KOPT-K1 (cell line): ENCODE data around the gene ADAMTS16.

ENCODE experiments used
- H3K27ac ChIP-seq: fragments of 200-600 bp; sonication (generic); 2 replicates; pipeline ENCODE4 v1.5.1; 2016; ENCODE audit warnings: antibody characterized with exemption, mild to moderate bottlenecking, low read depth, low read length; ENCODE audit not compliant: poor library complexity, severe bottlenecking
- H3K36me3 ChIP-seq: fragments of 200-600 bp; sonication (generic); 2 replicates; pipeline ENCODE4 v1.5.1; 2017; ENCODE audit warnings: antibody characterized with exemption, mild to moderate bottlenecking, low read length, moderate library complexity; ENCODE audit not compliant: insufficient read depth
- H3K9me3 ChIP-seq: fragments of 200-600 bp; sonication (generic); 2 replicates; pipeline ENCODE4 v1.5.1; 2017; ENCODE audit warnings: antibody characterized with exemption, low read length, mild to moderate bottlenecking; ENCODE audit not compliant: insufficient read depth, poor library complexity, severe bottlenecking

ADAMTS16 gene

DNA sequence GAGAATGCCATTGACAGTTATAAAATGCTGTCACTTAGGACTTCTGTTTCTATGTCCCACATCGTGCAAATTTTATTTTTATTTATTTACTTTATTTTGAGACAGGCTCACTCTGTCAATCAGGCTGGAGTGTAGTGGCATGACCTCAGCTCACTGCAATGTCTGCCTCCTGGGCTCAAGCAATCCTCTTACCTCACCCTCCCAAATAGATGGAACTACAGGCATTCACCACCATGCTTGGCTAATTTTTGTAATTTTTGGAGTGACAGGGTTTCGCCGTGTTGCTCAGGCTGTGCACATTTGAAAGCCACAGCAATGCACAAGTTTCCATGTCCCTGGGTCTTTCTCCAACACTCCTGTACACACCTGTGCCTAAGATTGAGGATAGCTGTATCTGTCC is 51.8 kb downstream of the ADAMTS16 start:
- Histone ChIP-seq H3K27ac (no peak overlapping the region), H3K36me3 (no peaks in the 10 kb centered on the region), H3K9me3 (no peaks in the 10 kb centered on the region)

DNA sequence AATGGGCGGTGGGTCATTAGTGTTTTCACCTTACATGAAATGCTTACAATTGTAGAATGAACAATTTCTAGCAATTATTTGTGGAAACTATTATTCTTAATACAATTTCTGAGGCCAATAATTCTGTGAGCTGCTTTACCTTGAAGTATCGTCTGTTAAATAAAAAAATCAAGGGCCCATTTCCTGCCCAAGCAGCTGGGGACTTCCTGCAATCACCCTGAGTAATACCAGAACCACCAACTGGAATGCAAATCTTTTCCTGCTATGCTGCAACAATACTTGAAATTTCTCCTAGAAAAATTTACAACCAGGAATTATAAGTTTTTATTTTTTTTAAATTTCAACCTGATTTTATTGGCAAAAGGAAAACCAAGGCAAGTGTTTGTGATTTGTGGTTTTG is 52.6 kb downstream of the ADAMTS16 start:
- Histone ChIP-seq H3K9me3 (no peaks in the 10 kb centered on the region), H3K27ac (no peak overlapping the region), H3K36me3 (no peaks in the 10 kb centered on the region)

DNA sequence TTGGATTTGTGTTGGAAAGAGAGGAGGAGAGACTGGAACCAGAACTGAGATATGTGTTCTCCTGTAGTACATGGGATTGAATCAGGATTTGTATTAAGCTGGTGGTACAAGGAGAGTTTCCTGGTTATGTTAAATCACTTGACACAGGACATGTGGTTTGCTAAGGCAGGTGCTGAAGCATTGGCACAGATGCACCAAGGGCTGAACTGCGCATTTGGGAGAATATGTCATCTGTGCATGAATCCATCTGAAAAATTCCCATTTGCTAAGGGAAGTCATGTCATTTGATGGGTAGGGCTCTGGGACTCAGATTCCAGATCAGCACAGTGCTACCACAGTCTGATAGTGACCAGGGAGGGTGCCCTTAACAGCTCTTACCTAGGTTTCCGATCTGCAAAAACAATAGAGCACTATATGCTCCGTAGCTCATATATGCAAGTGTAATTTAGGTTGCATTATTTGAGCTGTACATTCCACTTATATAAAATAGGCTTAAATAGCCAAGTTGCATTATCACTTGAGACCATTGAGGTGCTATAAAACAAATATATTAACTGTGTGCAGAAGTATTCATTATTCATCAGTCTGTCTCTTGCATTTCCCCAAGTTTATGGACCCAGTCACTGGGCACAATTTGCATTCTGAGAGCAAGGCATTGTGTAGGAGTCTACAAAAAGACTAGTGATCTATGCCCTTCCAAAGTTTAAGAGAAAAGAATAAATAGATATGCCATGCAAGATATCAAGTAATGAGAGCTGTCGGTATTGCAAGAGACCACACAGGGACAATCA is 55.2 kb downstream of the ADAMTS16 start:
- Histone ChIP-seq H3K36me3 (no peaks in the 10 kb centered on the region), H3K27ac (no peak overlapping the region), H3K9me3 (no peaks in the 10 kb centered on the region)

DNA sequence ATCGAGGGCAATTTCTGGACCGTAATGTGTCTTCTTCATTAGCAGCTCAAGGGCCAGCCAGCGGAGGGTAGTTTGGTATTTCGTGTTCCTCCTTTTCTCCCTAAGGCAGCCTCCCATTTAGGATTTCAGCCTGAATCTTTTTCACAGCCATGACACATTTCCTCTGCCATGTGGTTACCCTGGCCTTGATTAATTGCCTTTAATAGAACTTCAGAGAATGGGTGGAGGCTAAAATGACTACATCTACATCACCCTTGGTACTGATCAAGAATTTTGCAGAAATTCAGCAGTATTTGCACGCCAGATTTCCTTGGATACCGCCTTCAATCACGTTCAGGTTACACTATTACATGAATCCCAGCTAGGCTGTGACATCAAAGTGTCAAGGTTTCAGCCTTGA is 58.0 kb downstream of the ADAMTS16 start:
- no peak overlapping the region for H3K27ac ChIP-seq
- H3K36me3 ChIP-seq: no peaks in the 10 kb centered on the region
- no peaks in the 10 kb centered on the region for H3K9me3 ChIP-seq

DNA sequence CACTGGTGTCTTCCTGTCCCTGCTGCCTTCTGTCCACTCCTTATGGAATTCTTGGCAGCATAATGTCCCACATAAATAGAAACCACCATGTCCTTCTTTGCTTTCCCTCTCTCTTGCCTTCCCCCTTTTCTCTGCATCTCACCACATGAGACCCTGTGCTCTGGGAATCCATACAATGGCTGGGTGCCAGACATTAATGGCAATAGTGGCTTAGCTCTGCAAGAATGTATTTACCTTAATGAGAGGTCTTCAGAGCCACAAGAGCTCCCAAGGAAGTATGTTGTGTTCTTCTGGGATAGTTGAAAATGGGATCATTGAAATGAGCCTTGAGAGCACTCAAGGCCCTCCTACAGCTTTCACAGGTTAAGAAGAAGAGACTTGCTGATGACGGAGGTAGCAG is 58.7 kb downstream of the ADAMTS16 start:
- Histone ChIP-seq H3K27ac (no peak overlapping the region), H3K36me3 (no peaks in the 10 kb centered on the region), H3K9me3 (no peaks in the 10 kb centered on the region)

DNA sequence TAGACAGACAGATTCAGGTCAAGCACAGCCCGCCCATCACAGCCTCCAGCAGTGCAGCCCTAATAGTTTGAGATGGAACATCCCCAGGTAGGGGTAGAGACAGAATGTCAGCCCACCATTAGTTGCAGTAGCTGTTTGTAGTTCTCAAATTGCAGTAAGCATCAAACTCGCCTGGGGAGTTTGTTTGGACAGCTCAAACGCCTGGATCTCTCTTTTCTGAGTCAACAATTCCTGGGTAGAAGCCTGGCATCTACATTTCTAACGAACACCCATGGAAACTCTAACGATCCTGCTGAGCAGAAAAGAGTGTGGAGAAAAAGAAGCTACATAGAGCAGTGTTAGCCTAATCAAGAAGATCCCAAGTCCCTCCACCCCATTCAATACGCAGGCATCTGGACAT is 59.4 kb downstream of the ADAMTS16 start:
- Histone ChIP-seq H3K36me3 (no peaks in the 10 kb centered on the region), H3K27ac (no peak overlapping the region), H3K9me3 (no peaks in the 10 kb centered on the region)

DNA sequence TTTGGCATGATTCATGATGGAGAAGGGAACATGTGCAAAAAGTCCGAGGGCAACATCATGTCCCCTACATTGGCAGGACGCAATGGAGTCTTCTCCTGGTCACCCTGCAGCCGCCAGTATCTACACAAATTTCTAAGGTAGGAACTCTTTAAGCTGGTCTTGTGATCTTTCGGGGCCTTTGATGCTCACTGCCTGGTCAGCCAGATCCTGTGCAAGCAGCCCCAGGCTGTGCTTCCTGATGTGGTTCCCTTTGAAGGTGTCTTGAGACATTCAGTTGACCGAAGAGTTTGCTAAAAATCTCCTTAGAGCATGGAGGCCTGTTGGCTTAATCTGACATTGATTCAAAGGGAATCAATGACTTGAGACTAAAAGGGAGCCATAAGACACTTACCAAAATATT is 60.0 kb downstream of the ADAMTS16 start:
- H3K9me3 ChIP-seq: no peaks in the 10 kb centered on the region
- no peak overlapping the region for H3K27ac ChIP-seq
- no peaks in the 10 kb centered on the region for H3K36me3 ChIP-seq

DNA sequence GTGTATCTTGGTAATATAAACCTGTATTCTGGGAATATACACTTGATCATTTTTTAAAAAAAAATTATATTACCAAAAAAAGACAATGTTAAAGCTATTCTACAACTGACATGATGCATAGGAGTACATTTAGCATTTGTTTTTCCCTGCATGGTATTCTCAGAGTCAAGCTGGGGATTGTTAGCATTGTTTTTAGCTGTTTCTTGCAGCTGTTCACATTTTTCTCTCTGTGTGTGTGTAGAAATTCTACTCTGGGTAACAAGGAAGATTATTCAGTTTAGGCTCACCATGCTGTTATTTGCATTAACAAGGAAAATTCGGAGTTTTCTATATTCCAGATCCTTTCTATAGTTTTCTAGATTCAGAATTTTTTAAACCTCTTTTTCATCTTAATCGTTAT is 62.2 kb downstream of the ADAMTS16 start:
- Histone ChIP-seq H3K9me3 (no peaks in the 10 kb centered on the region), H3K36me3 (no peaks in the 10 kb centered on the region), H3K27ac (no peak overlapping the region)

DNA sequence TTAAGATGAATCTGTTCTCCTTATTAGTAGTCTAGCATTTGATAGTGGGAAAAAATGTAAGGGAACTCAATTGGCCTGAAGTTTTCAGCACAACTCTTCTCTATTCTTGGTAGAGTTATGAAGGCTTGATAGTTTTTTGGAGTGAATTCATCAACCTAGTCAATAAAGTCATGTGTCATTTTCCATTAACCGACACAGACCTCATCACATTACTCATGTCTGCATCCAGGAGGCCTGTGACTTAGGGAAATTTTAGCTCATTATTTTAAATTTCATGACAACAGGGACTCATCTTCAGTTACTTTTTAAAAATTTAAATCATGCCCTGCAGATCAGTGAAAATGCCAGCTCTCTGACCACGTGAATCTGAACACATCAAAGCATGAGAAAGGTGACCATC is 63.3 kb downstream of the ADAMTS16 start:
- H3K9me3 ChIP-seq: no peaks in the 10 kb centered on the region
- no peaks in the 10 kb centered on the region for H3K36me3 ChIP-seq
- no peak overlapping the region for H3K27ac ChIP-seq

DNA sequence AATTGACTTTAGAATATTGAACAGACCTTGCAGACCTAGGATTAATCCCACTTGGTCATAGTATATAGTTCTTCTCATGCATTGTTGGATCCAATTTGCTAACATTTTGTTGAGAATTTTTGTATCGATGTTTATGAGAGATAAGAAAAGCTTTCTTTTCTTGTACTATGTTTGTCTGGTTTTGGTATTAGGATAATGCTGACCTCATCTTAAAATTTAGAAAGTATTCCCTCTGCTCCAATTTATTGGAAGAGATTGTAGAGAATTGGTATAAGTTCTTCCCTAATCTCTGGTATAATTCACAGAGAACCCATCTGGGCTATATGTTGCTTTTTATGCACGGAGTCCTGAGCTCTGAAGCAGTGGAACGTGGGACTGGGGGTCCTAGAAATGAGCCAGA is 67.7 kb downstream of the ADAMTS16 start:
- Histone ChIP-seq H3K36me3 (no peaks in the 10 kb centered on the region), H3K9me3 (no peaks in the 10 kb centered on the region), H3K27ac (no peak overlapping the region)

DNA sequence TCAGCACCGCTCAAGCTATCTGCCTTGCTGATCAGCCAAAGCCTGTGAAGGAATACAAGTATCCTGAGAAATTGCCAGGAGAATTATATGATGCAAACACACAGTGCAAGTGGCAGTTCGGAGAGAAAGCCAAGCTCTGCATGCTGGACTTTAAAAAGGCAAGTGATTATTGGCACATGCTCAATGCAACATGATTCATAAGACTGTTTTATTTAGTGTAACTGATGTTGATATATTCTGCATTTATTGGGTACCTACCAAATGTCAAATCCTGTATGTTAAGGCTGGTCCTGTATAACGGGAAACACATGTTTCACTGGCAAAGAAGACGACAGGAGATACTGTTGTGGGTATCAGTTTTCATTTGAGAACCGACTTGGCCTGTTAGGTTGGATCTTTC is 69.0 kb downstream of the ADAMTS16 start:
- Histone ChIP-seq H3K9me3 (no peaks in the 10 kb centered on the region), H3K27ac (no peak overlapping the region), H3K36me3 (no peaks in the 10 kb centered on the region)

DNA sequence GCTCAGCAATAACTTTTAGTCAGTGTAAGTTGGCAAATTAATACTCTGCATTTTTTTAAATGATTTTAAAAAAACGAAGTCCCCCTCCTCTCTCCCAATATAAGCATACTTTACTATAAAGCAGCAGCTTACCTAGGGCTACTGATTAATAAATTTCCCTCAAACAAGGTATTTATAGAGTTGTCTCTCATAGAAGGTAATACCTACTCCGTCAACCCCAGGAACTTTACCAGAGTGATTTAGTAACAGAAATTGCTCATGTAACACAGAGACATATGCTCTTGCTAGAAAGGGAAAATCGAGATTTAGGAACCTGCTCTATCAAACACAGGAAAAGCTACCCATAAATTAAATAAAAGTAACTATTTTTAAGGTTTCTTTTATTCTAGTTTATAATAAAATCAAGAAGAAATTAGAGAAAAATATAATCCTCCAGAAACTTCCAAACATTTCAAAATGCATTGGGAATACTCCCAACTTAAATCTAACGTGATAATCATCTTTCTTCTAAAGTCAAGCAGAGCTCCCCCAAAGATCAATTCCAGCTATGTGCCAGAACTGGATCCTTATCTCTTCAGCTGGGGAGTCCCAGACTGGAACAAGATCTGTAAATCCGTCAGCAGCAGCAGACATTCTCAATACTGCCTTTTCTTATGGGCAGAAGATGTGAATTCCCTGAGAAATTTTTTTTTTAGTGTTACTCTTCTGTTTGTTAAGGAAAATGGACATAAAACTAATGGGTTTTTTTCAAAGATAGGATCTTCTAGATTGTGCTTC is 69.6 kb downstream of the ADAMTS16 start:
- Histone ChIP-seq H3K27ac (no peak overlapping the region), H3K9me3 (no peaks in the 10 kb centered on the region), H3K36me3 (no peaks in the 10 kb centered on the region)

DNA sequence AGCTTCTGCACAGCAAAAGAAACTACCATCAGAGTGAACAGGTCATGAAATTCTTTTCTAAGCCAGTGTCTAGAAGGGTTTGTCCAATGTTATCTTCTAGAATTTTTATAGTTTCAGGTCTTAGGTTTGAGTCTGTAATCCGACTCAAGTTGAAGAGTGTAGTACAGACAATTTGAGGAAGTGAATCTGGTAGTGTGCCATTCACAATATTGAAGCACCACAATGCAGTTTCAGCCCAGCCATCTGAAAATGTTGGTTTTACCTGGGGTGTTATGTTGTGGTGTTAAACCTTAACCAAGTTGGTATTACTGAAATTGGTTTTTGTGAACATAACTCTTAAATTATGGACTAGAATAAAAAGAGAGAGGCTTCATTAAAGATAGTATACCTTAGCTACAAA is 77.2 kb downstream of the ADAMTS16 start:
- Histone ChIP-seq H3K9me3 (no peaks in the 10 kb centered on the region), H3K27ac (no peak overlapping the region), H3K36me3 (no peaks in the 10 kb centered on the region)

DNA sequence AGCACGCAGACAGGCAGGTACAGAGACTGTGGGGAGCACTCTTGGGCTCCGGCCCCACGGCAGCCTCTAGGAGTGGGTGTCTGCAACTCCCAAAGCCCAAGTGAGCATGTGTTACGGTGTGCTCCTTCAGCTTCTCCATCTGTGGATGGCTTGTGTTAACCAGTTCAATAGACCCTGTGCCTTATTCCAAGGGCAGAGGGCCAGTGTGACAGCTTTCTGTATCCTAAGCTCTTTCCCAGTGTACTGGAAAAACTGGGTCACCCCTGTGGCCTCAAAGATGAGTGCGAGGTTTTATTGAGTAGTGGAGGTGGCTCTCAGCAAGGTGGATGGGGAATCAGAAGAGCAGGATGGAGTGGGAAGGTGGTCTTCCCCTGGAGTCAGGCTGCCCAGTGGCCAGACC is 78.3 kb downstream of the ADAMTS16 start:
- no peaks in the 10 kb centered on the region for H3K36me3 ChIP-seq
- H3K9me3 ChIP-seq: no peaks in the 10 kb centered on the region
- no peak overlapping the region for H3K27ac ChIP-seq

DNA sequence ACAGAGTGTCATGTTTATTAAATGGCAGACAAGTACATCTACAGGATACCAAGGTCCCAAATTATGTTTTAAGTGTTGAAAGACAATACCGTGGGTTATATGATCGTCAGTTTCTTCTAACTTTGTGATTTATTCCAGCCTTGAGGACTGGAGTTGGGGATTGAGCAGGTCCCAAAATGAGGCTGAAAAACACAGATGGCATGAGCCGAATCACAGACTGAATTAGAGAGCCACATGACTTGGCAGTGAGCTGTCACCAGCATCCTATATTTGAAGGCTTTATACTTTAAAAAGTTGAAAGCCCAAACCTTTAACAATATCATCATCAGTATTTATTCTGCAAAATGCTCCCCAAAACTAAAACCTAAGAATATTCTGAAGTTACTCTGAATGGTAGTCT is 79.4 kb downstream of the ADAMTS16 start:
- Histone ChIP-seq H3K9me3 (no peaks in the 10 kb centered on the region), H3K27ac (no peak overlapping the region), H3K36me3 (no peaks in the 10 kb centered on the region)
